Keratinocyte (primary cell): Measurements from ENCODE around the gene PTPRB. TPM values are rescaled to one million over a fixed set of nuclear protein-coding genes. Genes with fewer than 3 reads are reported as not detected.

ENCODE experiments used
- DNase-seq: peaks from one replicate; pipeline ENCODE4 v3.0.0-alpha.2; 2011; ENCODE audit warnings: low read depth, missing footprints, low spot score
- FAIRE-seq: peaks from 2 replicates; lab custom pipeline; 2011; peaks lifted over from hg19 to GRCh38; lab: Jason Lieb, UNC
- H2AFZ ChIP-seq: 2 replicates; pipeline ENCODE4 v1.6.0; 2012; ENCODE audit warnings: low read length, control low read depth, inconsistent platforms; ENCODE audit not compliant: control insufficient read depth
- H3K27ac ChIP-seq: 2 replicates; pipeline ENCODE4 v1.5.1; 2011; ENCODE audit warnings: low read length; ENCODE audit not compliant: control insufficient read depth, insufficient read depth
- H3K27me3 ChIP-seq: 3 replicates; pipeline ENCODE4 v1.6.0; 2011; ENCODE audit warnings: low read length; ENCODE audit not compliant: control insufficient read depth, insufficient read depth; ENCODE audit errors: extremely low read depth
- H3K36me3 ChIP-seq, 2 experiments: 2 replicates in 1 of 2; 3 replicates in 1 of 2; pipeline ENCODE4 v1.5.1; 2011; ENCODE audit warnings: low read length in 2 of 2, mild to moderate bottlenecking in 1 of 2; ENCODE audit not compliant: control insufficient read depth in 2 of 2, insufficient read depth in 2 of 2; ENCODE audit errors: extremely low read depth in 1 of 2
- H3K4me1 ChIP-seq: 3 replicates; pipeline ENCODE4 v1.5.1; 2011; ENCODE audit warnings: low read length; ENCODE audit not compliant: control insufficient read depth, insufficient read depth; ENCODE audit errors: extremely low read depth
- H3K4me2 ChIP-seq: 3 replicates; pipeline ENCODE4 v1.6.0; 2011; ENCODE audit warnings: low read depth, low read length; ENCODE audit not compliant: control insufficient read depth, insufficient read depth; ENCODE audit errors: extremely low read depth
- H3K4me3 ChIP-seq, 3 experiments: fragments of 200-600 bp in 1 of 3; sonication (generic) in 1 of 3; 2 replicates in 2 of 3; 3 replicates in 1 of 3; pipeline ENCODE4 v1.5.1; 2011 to 2016; ENCODE audit warnings: low read length in 3 of 3, mild to moderate bottlenecking in 3 of 3, control low read depth in 2 of 3, inconsistent platforms in 1 of 3, low read depth in 1 of 3, mixed read lengths in 1 of 3, mixed run types in 1 of 3, moderate library complexity in 1 of 3; ENCODE audit not compliant: control insufficient read depth in 2 of 3, insufficient read depth in 2 of 3; ENCODE audit errors: extremely low read depth in 1 of 3
- H3K79me2 ChIP-seq: 2 replicates; pipeline ENCODE4 v1.6.0; 2012; ENCODE audit warnings: low read length; ENCODE audit not compliant: control insufficient read depth, insufficient read depth
- H3K9ac ChIP-seq: 3 replicates; pipeline ENCODE4 v1.6.0; 2011; ENCODE audit warnings: low read length; ENCODE audit not compliant: control insufficient read depth, insufficient read depth; ENCODE audit errors: extremely low read depth
- H3K9me1 ChIP-seq: 3 replicates; pipeline ENCODE4 v1.6.0; 2011; ENCODE audit warnings: low read length; ENCODE audit not compliant: control insufficient read depth, insufficient read depth; ENCODE audit errors: extremely low read depth
- H3K9me3 ChIP-seq: 2 replicates; pipeline ENCODE4 v1.5.1; 2012; ENCODE audit warnings: low read depth, low read length; ENCODE audit not compliant: control insufficient read depth
- H4K20me1 ChIP-seq: 3 replicates; pipeline ENCODE4 v1.6.0; 2011; ENCODE audit warnings: low read length; ENCODE audit not compliant: control insufficient read depth, insufficient read depth; ENCODE audit errors: extremely low read depth
- CTCF ChIP-seq, 3 experiments: IDR thresholded peaks in 1 of 3; conservative IDR thresholded peaks in 1 of 3; optimal IDR thresholded peaks in 1 of 3; 2 replicates in 2 of 3; 3 replicates in 1 of 3; pipeline versions ENCODE3 to v1.5.1; 2011; ENCODE audit warnings: low read length in 3 of 3, mild to moderate bottlenecking in 3 of 3, moderate library complexity in 2 of 3, control low read depth in 1 of 3, inconsistent platforms in 1 of 3; ENCODE audit not compliant: insufficient read depth in 2 of 3; ENCODE audit errors: extremely low read depth in 1 of 3
- EZH2 ChIP-seq: IDR thresholded peaks from one replicate; pipeline ENCODE4 v1.6.1; 2012; ENCODE audit warnings: inconsistent platforms, mild to moderate bottlenecking, low read length, moderate library complexity
- dilution Hi-C: fragments of 300-500 bp; cut with MboI; formaldehyde crosslinking; loops from one replicate; pipeline ENCODE4 v1.7.0; 2020; ENCODE audit warnings: low sequenced_read_pairs; ENCODE audit not compliant: extremely low pct_ligation_motif_present
- polyA plus RNA-seq, 5 experiments: library from polyadenylated mRNA; depleted of rRNA in 3 of 5; stranded (reverse) in 3 of 5; stranded (forward) in 1 of 5; unstranded in 1 of 5; fragments of >200 nt; gene quantifications; 1 replicate in 1 of 5; 2 replicates in 3 of 5; 3 replicates in 1 of 5; pipeline versions ENCODE4 v1.2.1 to v1.2.3, GENCODE V29; 2011 to 2012; ENCODE audit warnings: missing spikeins in 2 of 5, low read depth in 1 of 5, low replicate concordance in 1 of 5

The PTPRB gene
- polyA plus RNA-seq, 1 donor (not counting 4 experiments of a cell fraction or from before 2014, with no cell fraction given): 0.46 TPM

GRCh38 chr12:70617450-70617849 is 19.8 kb downstream of the PTPRB start:
- H3K9me1 ChIP-seq: no peaks in the 10 kb centered on the region
- no peak overlapping the region for H3K4me3 ChIP-seq
- H3K4me2 ChIP-seq: no peak overlapping the region
- H2AFZ ChIP-seq: no peak overlapping the region
- dilution Hi-C loops: no loop called here
- TF ChIP-seq CTCF (optimal IDR thresholded peaks at IDR 0.05 in 1 of 3, IDR thresholded peaks at IDR 0.05 in 1 of 3, conservative IDR thresholded peaks at IDR 0.05 in 1 of 3; ENCODE audit: extremely low read depth in 1 of 3, insufficient read depth in 2 of 3, low read length in 3 of 3): no peak
- no peak for TF ChIP-seq EZH2
- H3K27me3 ChIP-seq: no peaks in the 10 kb centered on the region
- no peaks in the 10 kb centered on the region for H3K4me1 ChIP-seq
- no peak overlapping the region for H3K9ac ChIP-seq
- DNase-seq (no peak), FAIRE-seq (no peak)
- H3K27ac ChIP-seq: no peak overlapping the region
- no peaks in the 10 kb centered on the region for H3K9me3 ChIP-seq
- no peaks in the 10 kb centered on the region for H4K20me1 ChIP-seq
- H3K36me3 ChIP-seq: no peaks in the 10 kb centered on the region
- no peaks in the 10 kb centered on the region for H3K79me2 ChIP-seq

- TF ChIP-seq EZH2 (no peak), CTCF (optimal IDR thresholded peaks at IDR 0.05 in 1 of 3, IDR thresholded peaks at IDR 0.05 in 1 of 3, conservative IDR thresholded peaks at IDR 0.05 in 1 of 3; ENCODE audit: extremely low read depth in 1 of 3, insufficient read depth in 2 of 3, low read length in 3 of 3) (no peak)
- Histone ChIP-seq H3K27me3 (no peaks in the 10 kb centered on the region), H3K4me3 (no peak overlapping the region), H3K9ac (no peak overlapping the region), H3K4me1 (no peaks in the 10 kb centered on the region), H3K4me2 (no peak overlapping the region), H3K79me2 (no peaks in the 10 kb centered on the region), H4K20me1 (no peaks in the 10 kb centered on the region), H3K36me3 (no peaks in the 10 kb centered on the region), H3K27ac (no peak overlapping the region), H3K9me3 (no peaks in the 10 kb centered on the region), H2AFZ (no peak overlapping the region), H3K9me1 (no peaks in the 10 kb centered on the region)
- no peak for FAIRE-seq
- no peak for DNase-seq
- dilution Hi-C loops: no loop called here
Observed at GRCh38 chr12:70615174-70615866, 21.9 kb downstream of the PTPRB start.
